Activated naive CD8-positive, alpha-beta T cell treated with anti-CD3 and anti-CD28 coated beads, Interleukin-2, amount 10 ng/mL, durations not matched to agents 7 days and 5 days (primary cell): ENCODE data around the gene ARL3. TPM values are rescaled to one million over a fixed set of nuclear protein-coding genes. Genes with fewer than 3 reads are reported as not detected.
"Not testable (repeated sequence)": the region's sequence is repeated elsewhere in the genome, so short reads cannot be mapped to it uniquely, and the experiment has no call there.

Experiments used
- ATAC-seq: fragments of 150-1000 bp; cut with Tn5 transposase; one replicate; pipeline ENCODE4 v1.10.0; 2021; ENCODE audit warnings: low read depth, moderate library complexity
- POLR2A ChIA-PET: fragments of 350-600 bp; sonication (Branson Sonifier 250); formaldehyde crosslinking; loops from one replicate; lab custom pipeline; 2021; ENCODE audit warnings: antibody characterized with exemption; lab: Charles Lee
- DNase-seq: peaks from one replicate; pipeline ENCODE4 v3.0.0; 2021
- H3K27ac Mint-ChIP-seq: one replicate; pipeline ENCODE4 v1.8.0; 2022; ENCODE audit warnings: mild to moderate bottlenecking, mixed read lengths
- H3K27me3 Mint-ChIP-seq: one replicate; pipeline ENCODE4 v1.8.0; 2022; ENCODE audit warnings: mild to moderate bottlenecking, moderate library complexity, mixed read lengths
- H3K36me3 Mint-ChIP-seq: one replicate; pipeline ENCODE4 v1.8.0; 2021; ENCODE audit warnings: mild to moderate bottlenecking, mixed read lengths
- H3K4me1 Mint-ChIP-seq: one replicate; pipeline ENCODE4 v1.8.0; 2021; ENCODE audit warnings: mixed read lengths
- H3K4me3 Mint-ChIP-seq: one replicate; pipeline ENCODE4 v1.8.0; 2022; ENCODE audit warnings: mild to moderate bottlenecking, moderate library complexity, mixed read lengths
- H3K9me3 Mint-ChIP-seq: one replicate; pipeline ENCODE4 v1.8.0; 2021; ENCODE audit warnings: mixed read lengths
- total RNA-seq, 2 experiments: library from RNA; stranded (reverse); gene quantifications; one replicate each; pipeline ENCODE4 v1.2.3, GENCODE V29; 2021

ARL3 gene, protein sequence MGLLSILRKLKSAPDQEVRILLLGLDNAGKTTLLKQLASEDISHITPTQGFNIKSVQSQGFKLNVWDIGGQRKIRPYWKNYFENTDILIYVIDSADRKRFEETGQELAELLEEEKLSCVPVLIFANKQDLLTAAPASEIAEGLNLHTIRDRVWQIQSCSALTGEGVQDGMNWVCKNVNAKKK
- 1 to 10 TPM; 4.6 TPM for total RNA-seq

DNA sequence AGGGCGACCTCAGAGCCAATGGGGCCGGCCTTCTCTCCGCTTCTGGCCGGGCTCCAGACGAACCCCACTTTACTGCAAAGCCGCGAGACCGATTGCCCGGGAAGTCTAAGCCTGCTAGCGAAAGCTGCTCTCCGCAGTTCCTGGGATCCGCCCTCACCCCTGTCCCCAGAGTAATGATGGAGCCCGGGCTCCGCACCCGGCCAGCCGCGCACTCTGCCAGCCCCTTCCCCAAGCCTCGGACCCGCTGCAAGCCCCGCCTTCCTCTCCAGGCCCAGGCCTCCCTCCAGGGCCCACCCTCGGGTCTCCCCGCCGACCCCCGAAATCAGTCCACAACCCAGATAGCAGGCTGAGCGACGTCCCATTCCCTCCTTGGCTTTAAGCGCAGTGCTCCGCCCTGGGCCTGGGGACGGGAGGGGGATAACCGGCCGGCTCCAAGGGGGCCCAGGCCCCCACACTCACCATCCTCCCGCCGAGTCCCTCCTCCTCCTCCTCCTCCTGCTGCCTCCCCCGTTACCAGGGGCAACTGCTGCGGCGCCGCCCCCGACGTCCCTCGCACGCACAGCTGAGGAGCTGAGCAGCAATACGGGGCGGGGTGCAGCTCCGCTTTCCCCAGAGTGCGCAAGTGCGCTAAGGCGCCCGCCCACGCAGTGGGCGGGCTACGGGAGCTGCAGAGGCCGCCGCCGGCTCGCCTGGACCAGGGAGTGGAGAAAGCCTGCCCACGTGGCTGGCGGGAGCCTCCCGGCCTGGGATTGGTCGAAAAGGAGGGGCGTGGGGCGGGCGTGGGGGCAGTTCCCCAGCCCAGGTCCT is at the start of gene ARL3:
Gene ARL3, minus strand, starts transcription at position 584 of the 807 bp plus-strand sequence. Its CDS starts 122 bp downstream, at position 462.
- no peaks in the 10 kb centered on the region for H3K27me3 Mint-ChIP-seq
- peaks cover 8% of the 10 kb centered on the region for H3K36me3 Mint-ChIP-seq
- peak within 1 kb of the TSS; percentile 89 for H3K27ac Mint-ChIP-seq
- peak; percentile 93 for DNase-seq
- POLR2A ChIA-PET = interaction anchor here (0.5 to 3.6 kb wide), 22 partner anchors 12 to 644 kb away, joined by 3 to 40 read pairs (median 6); partner anchors contain the start of genes ACTR1A, CNNM2, SUFU and TRIM8
- ATAC-seq = peak; percentile 94
- H3K9me3 Mint-ChIP-seq = no peaks in the 10 kb centered on the region
- peak within 1 kb of the TSS; percentile 94 for H3K4me3 Mint-ChIP-seq
- peaks cover 44% of the 10 kb centered on the region for H3K4me1 Mint-ChIP-seq

DNA sequence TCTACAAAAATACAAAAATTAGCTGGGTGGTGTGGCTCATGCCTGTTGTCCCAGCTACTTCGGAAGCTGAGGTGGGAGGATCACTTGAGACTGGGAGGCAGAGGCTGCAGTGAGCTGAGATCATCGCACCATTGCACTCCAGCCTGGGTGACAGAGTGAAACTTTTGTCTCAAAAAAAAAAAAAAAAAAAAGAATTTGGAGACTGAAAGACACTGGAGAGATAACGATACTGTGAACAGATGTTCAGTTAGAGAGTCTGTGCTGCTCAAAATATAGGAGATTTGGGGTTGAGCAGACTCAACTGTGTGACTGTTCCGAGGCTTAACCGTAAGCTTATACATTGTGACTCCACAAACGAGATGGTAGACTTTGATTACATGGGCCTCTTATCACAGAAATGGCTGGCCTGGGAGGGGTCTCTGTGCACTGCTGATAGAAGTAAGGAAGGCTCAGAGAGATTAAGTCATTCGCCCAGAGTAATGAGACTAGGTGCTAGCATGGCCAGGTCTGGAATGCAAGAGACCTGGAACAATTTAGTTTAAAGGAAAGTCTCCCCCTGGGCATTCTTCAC is 48.9 kb upstream of the ARL3 start:
- no peaks in the 10 kb centered on the region for H3K27me3 Mint-ChIP-seq
- no peak overlapping the region for H3K27ac Mint-ChIP-seq
- H3K4me1 Mint-ChIP-seq = peaks cover 11% of the 10 kb centered on the region
- peaks cover 27% of the 10 kb centered on the region for H3K36me3 Mint-ChIP-seq
- DNase-seq = no peak
- POLR2A ChIA-PET = interaction anchor here (0.6 kb wide), 1 partner anchor 125 kb away, joined by 3 read pairs; no protein-coding TSS in a partner anchor
- no peak overlapping the region for H3K4me3 Mint-ChIP-seq
- ATAC-seq = no peak
- H3K9me3 Mint-ChIP-seq = no peaks in the 10 kb centered on the region

DNA sequence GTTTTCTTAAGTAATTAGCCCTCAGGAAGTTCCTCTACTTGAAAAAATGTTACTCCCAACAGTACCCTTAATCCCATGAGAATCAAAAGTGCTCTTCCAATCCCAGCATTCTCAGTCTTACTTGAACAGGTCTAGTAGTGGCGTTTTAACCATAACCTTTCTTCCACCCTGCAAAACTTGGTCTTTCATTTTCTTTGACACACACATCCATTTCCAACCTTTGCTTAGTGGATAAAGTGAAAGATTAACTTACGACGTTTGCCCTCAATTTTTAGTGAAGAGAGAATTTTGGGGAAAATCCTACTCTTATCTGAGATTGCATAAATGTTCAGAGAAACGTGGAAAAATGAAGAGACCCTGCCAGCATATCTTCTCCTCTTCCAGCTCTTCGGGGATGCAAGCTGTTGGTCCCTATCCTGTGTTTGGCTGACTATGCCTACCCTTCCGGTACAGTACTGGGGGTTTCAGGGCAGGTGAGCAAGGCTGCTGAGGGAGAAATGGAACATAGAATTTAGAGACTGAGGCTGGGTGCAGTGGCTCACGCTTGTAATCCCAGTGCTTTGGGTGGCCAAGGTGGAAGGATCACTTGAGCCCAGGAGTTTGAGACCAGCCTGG is 48.3 kb upstream of the ARL3 start:
- H3K4me1 Mint-ChIP-seq = peaks cover 11% of the 10 kb centered on the region
- no peak for DNase-seq
- ATAC-seq = no peak
- POLR2A ChIA-PET = interaction anchor here (0.6 kb wide), 1 partner anchor 126 kb away, joined by 3 read pairs; no protein-coding TSS in a partner anchor
- H3K27ac Mint-ChIP-seq = no peak overlapping the region
- no peaks in the 10 kb centered on the region for H3K9me3 Mint-ChIP-seq
- no peak overlapping the region for H3K4me3 Mint-ChIP-seq
- H3K27me3 Mint-ChIP-seq = no peaks in the 10 kb centered on the region
- H3K36me3 Mint-ChIP-seq = peaks cover 25% of the 10 kb centered on the region

DNA sequence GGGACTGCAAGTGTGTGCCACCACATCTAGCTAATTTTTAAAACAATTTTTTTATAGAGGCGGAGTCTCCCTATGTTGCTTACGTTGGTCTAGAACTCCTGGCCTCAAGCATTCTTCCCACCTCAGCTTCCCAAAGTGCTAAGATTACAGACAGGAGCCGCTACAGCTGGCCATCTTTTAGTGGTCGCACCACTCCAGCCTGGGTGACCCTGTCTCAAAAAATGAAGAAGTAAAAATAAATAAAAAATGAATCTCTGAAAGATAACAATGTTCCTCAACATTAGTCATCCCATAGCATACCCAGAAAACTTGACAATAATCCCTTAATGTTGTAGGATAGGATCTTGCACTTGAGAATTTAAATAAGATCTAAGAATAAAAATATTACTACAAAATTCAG is 47.8 kb upstream of the ARL3 start:
- POLR2A ChIA-PET = no interaction called here

DNA sequence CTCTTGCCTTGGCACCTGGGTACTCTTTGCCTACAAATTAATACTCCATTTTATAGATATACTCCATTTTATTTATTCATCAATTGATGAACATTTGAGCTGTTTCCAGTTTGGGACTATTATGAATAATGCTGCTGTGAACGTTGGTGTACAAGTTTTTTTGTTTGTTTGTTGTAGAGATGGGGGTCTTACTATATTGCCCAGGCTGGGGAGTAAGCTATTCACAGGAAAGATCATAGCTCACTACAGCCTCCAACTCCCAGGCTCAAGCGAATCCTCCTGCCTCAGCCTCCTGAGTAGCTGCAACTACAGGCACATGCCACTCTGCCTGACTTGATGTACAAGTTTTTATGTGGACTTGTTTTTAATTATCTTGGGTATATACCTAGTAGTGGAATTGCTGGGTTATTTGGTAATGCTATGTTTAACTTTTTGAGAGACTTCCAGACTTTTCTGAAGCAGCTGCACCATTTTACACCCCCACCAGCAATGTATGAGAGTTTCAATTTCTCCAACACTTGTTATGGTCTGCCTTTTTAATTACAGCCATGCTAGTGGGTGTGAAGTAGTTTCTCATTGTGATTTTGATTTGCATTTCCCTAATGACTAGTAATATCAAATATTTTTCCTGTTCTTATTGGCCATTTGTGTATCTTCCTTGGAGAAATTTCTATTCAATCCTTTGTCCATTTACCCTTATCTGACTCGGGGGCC is 45.5 kb upstream of the ARL3 start:
- Mint-ChIP-seq H3K27ac (no peak overlapping the region), H3K27me3 (no peaks in the 10 kb centered on the region), H3K9me3 (no peaks in the 10 kb centered on the region), H3K36me3 (peaks cover 17% of the 10 kb centered on the region), H3K4me3 (no peak overlapping the region), H3K4me1 (peaks cover 13% of the 10 kb centered on the region)
- POLR2A ChIA-PET = no interaction called here
- ATAC-seq (no peak), DNase-seq (no peak)

More for the DNA sequence above, 47.8 kb upstream of the ARL3 start:
- Mint-ChIP-seq H3K27ac (no peak overlapping the region), H3K36me3 (peaks cover 25% of the 10 kb centered on the region), H3K4me1 (peaks cover 14% of the 10 kb centered on the region), H3K9me3 (no peaks in the 10 kb centered on the region), H3K27me3 (no peaks in the 10 kb centered on the region), H3K4me3 (no peak overlapping the region)
- ATAC-seq (no peak), DNase-seq (no peak)

DNA sequence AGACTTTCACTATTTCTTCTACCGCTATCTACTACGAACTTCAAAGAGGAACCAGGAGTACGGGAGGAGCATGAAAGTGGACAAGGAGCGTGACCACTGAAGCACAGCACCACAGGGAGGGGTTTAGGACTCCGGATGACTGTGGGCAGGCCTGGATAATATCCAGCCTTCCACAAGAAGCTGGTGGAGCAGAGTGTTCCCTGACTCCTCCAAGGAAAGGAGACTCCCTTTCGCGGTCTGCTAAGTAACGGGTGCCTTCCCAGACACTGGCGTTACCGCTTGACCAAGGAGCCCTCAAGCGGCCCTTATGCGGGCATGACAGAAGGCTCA is 44.7 kb upstream of the ARL3 start:
- POLR2A ChIA-PET, H3K27me3 Mint-ChIP-seq, DNase-seq, H3K9me3 Mint-ChIP-seq, ATAC-seq: not testable (repeated sequence)
- peaks cover 13% of the 10 kb centered on the region for H3K4me1 Mint-ChIP-seq
- peak overlapping the region; percentile 24 for H3K4me3 Mint-ChIP-seq
- peaks cover 17% of the 10 kb centered on the region for H3K36me3 Mint-ChIP-seq
- peak overlapping the region; percentile 17 for H3K27ac Mint-ChIP-seq

DNA sequence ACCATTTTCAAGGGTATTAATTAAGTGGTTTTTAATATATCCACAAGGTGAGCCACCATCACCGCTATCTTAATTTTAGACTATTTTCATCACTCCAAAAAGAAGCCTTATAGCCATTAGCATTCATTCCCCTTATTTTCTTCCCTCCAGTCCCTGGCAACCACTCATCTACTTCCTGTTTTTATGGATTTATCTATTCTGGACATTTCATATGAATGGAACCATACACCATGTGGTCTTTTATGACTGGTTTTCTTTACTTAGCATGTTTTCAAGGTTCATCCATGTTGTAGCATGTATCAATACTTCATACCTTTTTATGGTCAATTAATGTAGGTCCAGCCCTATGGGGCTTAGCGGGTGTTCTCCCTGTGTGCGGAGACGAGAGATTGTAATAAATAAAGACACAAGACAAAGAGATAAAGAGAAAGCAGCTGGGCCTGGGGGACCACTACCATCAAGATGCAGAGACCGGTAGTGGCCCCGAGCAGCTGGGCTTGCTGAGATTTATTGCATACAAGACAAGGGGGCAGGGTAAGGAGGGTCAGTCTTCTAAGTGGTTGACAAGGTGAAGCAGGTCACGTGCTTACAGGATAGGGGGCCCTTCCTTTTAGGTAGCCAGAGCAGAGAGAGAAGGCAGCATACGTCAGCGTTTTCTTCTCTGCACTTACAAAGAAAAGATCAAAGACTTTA is 44.2 kb upstream of the ARL3 start:
- POLR2A ChIA-PET = no interaction called here
- DNase-seq (no peak), ATAC-seq (no peak)
- H3K4me1 Mint-ChIP-seq = peaks cover 16% of the 10 kb centered on the region
- H3K9me3 Mint-ChIP-seq = no peaks in the 10 kb centered on the region
- no peak overlapping the region for H3K27ac Mint-ChIP-seq
- peak overlapping the region; percentile 21 for H3K4me3 Mint-ChIP-seq
- H3K36me3 Mint-ChIP-seq = peaks cover 17% of the 10 kb centered on the region
- H3K27me3 Mint-ChIP-seq = no peaks in the 10 kb centered on the region

DNA sequence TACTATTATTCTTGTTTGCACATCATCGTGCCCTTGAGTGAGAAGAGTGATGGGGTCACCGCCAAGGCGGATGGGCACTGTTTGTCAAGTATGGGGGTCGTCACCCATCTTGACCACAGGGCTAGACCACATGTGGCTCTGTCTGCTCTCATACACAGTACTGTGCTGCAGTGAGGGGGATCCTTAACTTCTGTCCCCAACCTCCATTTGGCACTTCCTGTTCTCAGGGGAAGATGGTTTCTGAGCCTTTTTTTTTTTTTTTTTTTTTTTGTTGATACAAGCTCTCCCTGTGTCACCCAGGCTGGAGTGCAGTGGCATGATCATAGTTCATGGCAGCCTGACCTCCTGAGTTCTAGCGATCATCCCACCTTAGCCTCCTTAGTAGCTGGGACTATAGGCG is 43.1 kb upstream of the ARL3 start:
- H3K27ac Mint-ChIP-seq = no peak overlapping the region
- peaks cover 10% of the 10 kb centered on the region for H3K36me3 Mint-ChIP-seq
- no peaks in the 10 kb centered on the region for H3K9me3 Mint-ChIP-seq
- DNase-seq = no peak
- H3K27me3 Mint-ChIP-seq = no peaks in the 10 kb centered on the region
- ATAC-seq = no peak
- H3K4me3 Mint-ChIP-seq = no peak overlapping the region
- peaks cover 27% of the 10 kb centered on the region for H3K4me1 Mint-ChIP-seq
- POLR2A ChIA-PET = interaction anchor here (0.6 kb wide), 1 partner anchor 14 kb away, joined by 4 read pairs; no protein-coding TSS in a partner anchor

DNA sequence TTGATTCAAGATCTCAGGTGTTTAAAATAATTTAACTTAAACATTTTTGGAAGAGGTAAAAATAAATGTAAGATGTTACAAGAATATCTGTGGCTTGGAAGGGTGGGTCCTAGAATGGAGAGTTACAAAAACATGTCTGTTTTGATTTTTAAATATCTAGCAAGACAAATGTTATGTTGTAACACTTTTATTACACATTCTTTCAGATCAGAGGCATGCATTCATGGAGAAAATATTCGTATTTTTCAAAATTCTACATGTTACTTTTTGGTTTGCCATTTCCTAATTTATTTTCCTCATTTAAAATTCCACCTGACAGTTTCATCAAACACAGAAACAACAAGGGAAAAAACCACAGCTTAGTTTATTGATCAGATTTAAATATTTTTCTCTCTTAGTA is 39.5 kb upstream of the ARL3 start:
- ATAC-seq (no peak), DNase-seq (no peak)
- peaks cover 37% of the 10 kb centered on the region for H3K4me1 Mint-ChIP-seq
- peaks cover 7% of the 10 kb centered on the region for H3K36me3 Mint-ChIP-seq
- no peak overlapping the region for H3K27ac Mint-ChIP-seq
- H3K27me3 Mint-ChIP-seq = no peaks in the 10 kb centered on the region
- POLR2A ChIA-PET = interaction anchor here (1.5 kb wide), 1 partner anchor 22 kb away, joined by 3 read pairs; no protein-coding TSS in a partner anchor
- H3K4me3 Mint-ChIP-seq = no peak overlapping the region
- H3K9me3 Mint-ChIP-seq = no peaks in the 10 kb centered on the region

DNA sequence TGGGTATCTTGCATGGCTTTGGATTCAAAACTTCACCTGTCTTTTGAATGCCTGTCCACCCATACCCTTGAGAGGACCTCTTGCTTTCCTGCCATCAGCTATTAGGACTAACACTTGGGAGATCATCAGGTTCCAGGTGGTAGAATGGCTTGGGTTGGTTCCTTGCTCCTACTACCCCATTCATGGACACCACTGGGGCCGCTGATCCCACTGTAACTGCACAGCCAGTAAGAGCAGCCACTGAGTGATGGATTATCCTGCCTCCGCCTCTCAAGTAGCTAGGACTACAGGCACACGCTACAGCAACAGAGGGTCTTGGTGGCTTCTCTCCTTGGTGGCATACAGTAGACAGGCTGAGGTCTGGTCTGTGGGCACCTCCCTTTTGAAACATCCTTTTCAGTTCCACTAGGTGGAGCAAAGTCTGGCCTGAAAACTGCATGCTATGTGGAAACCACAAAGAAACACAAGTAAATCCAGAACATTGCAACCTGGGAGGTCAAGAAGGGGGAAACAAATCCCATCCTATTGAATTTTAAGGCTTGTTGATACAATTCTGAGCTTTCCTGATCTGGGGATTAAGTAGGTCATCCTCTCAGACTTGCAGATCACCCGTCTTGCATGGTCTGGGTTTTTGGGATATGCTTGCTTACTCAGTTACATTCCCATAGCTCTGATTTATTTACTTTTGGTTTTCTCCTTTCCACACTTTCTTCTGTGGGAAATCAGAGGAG is 38.9 kb upstream of the ARL3 start:
- DNase-seq = no peak
- no peaks in the 10 kb centered on the region for H3K27me3 Mint-ChIP-seq
- H3K4me1 Mint-ChIP-seq = peaks cover 35% of the 10 kb centered on the region
- no peak overlapping the region for H3K27ac Mint-ChIP-seq
- peaks cover 12% of the 10 kb centered on the region for H3K36me3 Mint-ChIP-seq
- peak; percentile 72 for ATAC-seq
- no peak overlapping the region for H3K4me3 Mint-ChIP-seq
- POLR2A ChIA-PET = interaction anchor here (1.5 kb wide), 1 partner anchor 23 kb away, joined by 3 read pairs; no protein-coding TSS in a partner anchor
- H3K9me3 Mint-ChIP-seq = no peaks in the 10 kb centered on the region

DNA sequence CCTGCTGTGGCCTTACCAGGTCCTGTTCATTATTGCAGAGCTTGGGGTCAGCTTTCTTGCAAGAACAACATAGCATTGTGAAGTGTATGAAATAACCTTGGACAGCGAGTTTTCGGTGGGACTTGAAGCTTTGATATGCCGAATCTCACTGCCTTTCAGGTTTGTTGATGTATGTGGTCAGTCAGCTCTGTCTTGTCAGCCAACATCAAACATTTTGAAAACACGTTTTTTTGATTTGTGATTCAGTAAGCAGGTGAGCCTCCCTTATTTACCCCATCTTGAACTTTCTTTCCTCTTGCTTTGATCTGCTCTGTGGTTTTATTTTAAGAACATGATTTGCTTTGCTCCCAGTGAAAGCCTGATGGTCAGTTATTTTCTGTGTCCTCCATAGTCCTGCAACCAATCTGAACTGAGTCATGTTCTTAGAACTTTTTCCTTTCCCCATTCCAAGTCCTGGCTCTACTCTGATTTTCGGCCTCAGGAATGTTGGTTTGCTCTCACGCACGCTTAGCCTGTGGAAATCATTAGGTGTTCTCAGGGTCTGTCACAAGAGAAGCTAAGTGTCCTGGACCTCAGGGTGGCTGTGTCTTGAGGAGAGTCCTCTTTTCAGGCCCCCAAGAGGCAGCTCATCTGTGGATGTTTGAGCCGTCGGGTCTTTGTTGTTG is 38.2 kb upstream of the ARL3 start:
- H3K4me3 Mint-ChIP-seq = no peak overlapping the region
- no peaks in the 10 kb centered on the region for H3K27me3 Mint-ChIP-seq
- peaks cover 12% of the 10 kb centered on the region for H3K36me3 Mint-ChIP-seq
- H3K27ac Mint-ChIP-seq = no peak overlapping the region
- peaks cover 37% of the 10 kb centered on the region for H3K4me1 Mint-ChIP-seq
- POLR2A ChIA-PET = no interaction called here
- no peak for ATAC-seq
- DNase-seq = no peak
- no peaks in the 10 kb centered on the region for H3K9me3 Mint-ChIP-seq
